HG03025 (cell line): ENCODE data around the gene ATP23.

Experiments
- ATAC-seq: cut with Tn5 transposase; IDR thresholded peaks from one replicate; pipeline ENCODE4 v1.9.1; 2021; ENCODE audit warnings: mild to moderate bottlenecking, moderate library complexity; ENCODE audit not compliant: unreplicated experiment, low FRiP score

The ATP23 gene

GRCh38 chr12:57941165-57941894, at the start of gene ATP23:
ATP23 (plus strand) TSS chr12:57941567; CDS start chr12:57941702, 135 bp downstream.
- peak; percentile 89 for ATAC-seq

GRCh38 chr12:57892232-57892972, 49.0 kb upstream of the ATP23 start:
- ATAC-seq: no peak

GRCh38 chr12:57893431-57894353, 47.7 kb upstream of the ATP23 start:
- ATAC-seq: no peak

- ATAC-seq: no peak
Observed at GRCh38 chr12:57894399-57895292, 46.7 kb upstream of the ATP23 start.

- ATAC-seq: no peak
Observed at GRCh38 chr12:57895389-57896114, 45.8 kb upstream of the ATP23 start.

GRCh38 chr12:57896115-57896433, 45.3 kb upstream of the ATP23 start:
- ATAC-seq: no peak

- no peak for ATAC-seq
Observed at GRCh38 chr12:57896434-57897201, 44.7 kb upstream of the ATP23 start.

- no peak for ATAC-seq
Observed at GRCh38 chr12:57897286-57897974, 43.9 kb upstream of the ATP23 start.

- ATAC-seq: no peak
Observed at GRCh38 chr12:57898308-57898970, 42.9 kb upstream of the ATP23 start.

- peak; percentile 82 for ATAC-seq
Observed at GRCh38 chr12:57899010-57899662, 42.2 kb upstream of the ATP23 start.

- ATAC-seq: no peak
Observed at GRCh38 chr12:57902478-57902969, 38.8 kb upstream of the ATP23 start.

- no peak for ATAC-seq
Observed at GRCh38 chr12:57904426-57904825, 36.9 kb upstream of the ATP23 start.

- peak; percentile 87 for ATAC-seq
Observed at GRCh38 chr12:57904848-57905811, 36.2 kb upstream of the ATP23 start.

GRCh38 chr12:57905812-57906475, 35.4 kb upstream of the ATP23 start:
- no peak for ATAC-seq

- no peak for ATAC-seq
Observed at GRCh38 chr12:57906821-57907220, 34.5 kb upstream of the ATP23 start.
